K562 (cell line): ENCODE results near the gene NUDT22. TPM values are rescaled to one million over a fixed set of nuclear protein-coding genes. Genes with fewer than 3 reads are reported as not detected.

Experiments used
- ATF4 ChIP-seq: fragments of 450-650 bp; formaldehyde crosslinking; IDR thresholded peaks from 2 replicates; pipeline ENCODE4 v1.4.0; 2022; ENCODE audit warnings: mild to moderate bottlenecking, moderate library complexity
- BHLHE40 ChIP-seq: IDR thresholded peaks from 2 replicates; pipeline ENCODE4 v1.6.1; 2011; ENCODE audit warnings: low read length, improper control_type of control experiment
- CBX3 ChIP-seq, 2 experiments: IDR thresholded peaks; 1 replicate in 1 of 2; 2 replicates in 1 of 2; pipeline ENCODE4 v1.6.1; 2012; ENCODE audit warnings: inconsistent platforms in 2 of 2, low read length in 2 of 2, borderline replicate concordance in 1 of 2, control low read depth in 1 of 2
- CREBBP ChIP-seq: IDR thresholded peaks from one replicate; pipeline ENCODE4 v1.6.1; 2012; ENCODE audit warnings: low read depth, mild to moderate bottlenecking, control low read depth, inconsistent platforms, low read length
- CTBP1 ChIP-seq: fragments of 450-650 bp; IDR thresholded peaks from 2 replicates; pipeline ENCODE4 v1.6.1; 2016; ENCODE audit warnings: borderline replicate concordance
- FOXK2 ChIP-seq, 2 experiments: fragments of 450-650 bp; IDR thresholded peaks in 1 of 2; conservative IDR thresholded peaks in 1 of 2; 2 replicates each; pipeline ENCODE4 v1.6.1; 2016; ENCODE audit warnings: low read depth in 2 of 2, mild to moderate bottlenecking in 1 of 2
- HEY1 ChIP-seq: fragments of 250-450 bp; sonication (Bioruptor Pico); IDR thresholded peaks from 2 replicates; pipeline ENCODE4 v1.5.0; 2020; ENCODE audit warnings: mild to moderate bottlenecking, moderate library complexity, borderline replicate concordance
- JUN ChIP-seq, 2 experiments: sonication (generic) in 1 of 2; formaldehyde crosslinking in 1 of 2; IDR thresholded peaks; 2 replicates each; pipeline versions ENCODE4 v1.6.1 to v1.8.0; 2012 to 2022; ENCODE audit warnings: borderline replicate concordance in 2 of 2, mild to moderate bottlenecking in 2 of 2, improper control_type of control experiment in 1 of 2, low read depth in 1 of 2, low read length in 1 of 2, missing genetic modification reagents in 1 of 2
- KAT7 ChIP-seq: sonication (generic); formaldehyde crosslinking; IDR thresholded peaks from 2 replicates; pipeline ENCODE4 v1.8.0; 2022; ENCODE audit warnings: missing genetic modification reagents, mild to moderate bottlenecking, borderline replicate concordance
- KDM4B ChIP-seq, 2 experiments: fragments of 450-650 bp in 1 of 2; sonication (generic) in 1 of 2; IDR thresholded peaks; 2 replicates each; pipeline ENCODE4 v1.6.1; 2016 to 2017; ENCODE audit warnings: borderline replicate concordance in 2 of 2, antibody characterized with exemption in 1 of 2, low read depth in 1 of 2, mild to moderate bottlenecking in 1 of 2
- KLF10 ChIP-seq: fragments of 250-450 bp; sonication (Bioruptor Pico); IDR thresholded peaks from 2 replicates; pipeline ENCODE4 v1.6.1; 2021; ENCODE audit warnings: matching md5 sums
- KLF13 ChIP-seq: fragments of 450-650 bp; IDR thresholded peaks from 2 replicates; pipeline ENCODE4 v1.6.1; 2016; ENCODE audit warnings: missing genetic modification characterization, low read depth, mild to moderate bottlenecking, missing compliant biosample characterization, moderate library complexity, borderline replicate concordance
- MYNN ChIP-seq, 2 experiments: sonication (generic); formaldehyde crosslinking in 1 of 2; IDR thresholded peaks; 2 replicates each; pipeline versions ENCODE4 v1.5.0 to v1.6.1; 2016 to 2020; ENCODE audit warnings: antibody characterized with exemption in 1 of 2, missing genetic modification reagents in 1 of 2
- PML ChIP-seq: IDR thresholded peaks from 2 replicates; pipeline ENCODE4 v1.6.1; 2012; ENCODE audit warnings: low read length, inconsistent platforms
- SLC30A9 ChIP-seq: fragments of 250-450 bp; sonication (Bioruptor Pico); IDR thresholded peaks from 2 replicates; pipeline ENCODE4 v1.8.0; 2022; ENCODE audit warnings: mild to moderate bottlenecking, moderate library complexity
- SMAD1 ChIP-seq: fragments of 150-350 bp; IDR thresholded peaks from 2 replicates; pipeline ENCODE4 v1.6.1; 2014; ENCODE audit warnings: low read length, low read depth; ENCODE audit not compliant: partially characterized antibody
- SREBF2 ChIP-seq: sonication (generic); formaldehyde crosslinking; IDR thresholded peaks from 2 replicates; pipeline ENCODE4 v1.4.0; 2020; ENCODE audit warnings: mild to moderate bottlenecking, missing genetic modification reagents
- ZNF143 ChIP-seq: sonication (generic); formaldehyde crosslinking; IDR thresholded peaks from 2 replicates; pipeline ENCODE4 v1.9.0; 2022; ENCODE audit warnings: mild to moderate bottlenecking, missing genetic modification reagents
- ZNF449 ChIP-seq: fragments of 250-450 bp; sonication (Bioruptor Pico); IDR thresholded peaks from 2 replicates; pipeline ENCODE4 v1.8.0; 2022; ENCODE audit warnings: moderate library complexity, mild to moderate bottlenecking, inconsistent platforms
- ZNF583 ChIP-seq: fragments of 250-450 bp; sonication (Bioruptor Pico); IDR thresholded peaks from 2 replicates; pipeline ENCODE4 v1.4.0; 2020
- polyA plus RNA-seq, 8 experiments: library from polyadenylated mRNA; depleted of rRNA in 4 of 8; stranded (reverse) in 5 of 8; unstranded in 3 of 8; fragments of >200 nt; fragmentation: Nextera tagmentation in 2 of 8; fragmentation: Illumina TruSeq in 1 of 8; extraction: Ambion mirVana in 2 of 8; extraction: Trizol in 1 of 8; gene quantifications; 2 replicates each; pipeline versions ENCODE4 v1.2.1 to v1.2.3, GENCODE V29; 2011 to 2014; ENCODE audit warnings: inconsistent platforms in 1 of 8, missing spikeins in 1 of 8
- total RNA-seq, 7 experiments: library from RNA; depleted of rRNA in 6 of 7; stranded (reverse); fragments of >200 nt in 6 of 7; fragmentation: Illumina TruSeq in 2 of 7; extraction: Trizol in 2 of 7; gene quantifications; 2 replicates each; pipeline versions ENCODE4 v1.2.1 to v1.2.3, GENCODE V29; 2011 to 2021; ENCODE audit warnings: low replicate concordance in 1 of 7
- TF ChIP-seq, protein P1 (sequence below): IDR thresholded peaks from 3 replicates; pipeline ENCODE4 v1.6.1; 2011; ENCODE audit warnings: borderline replicate concordance, mild to moderate bottlenecking; ENCODE audit not compliant: insufficient read length, insufficient read depth
- TF ChIP-seq, protein P2 (sequence below): conservative IDR thresholded peaks from 2 replicates; pipeline ENCODE4 v1.6.1; 2011; ENCODE audit warnings: low read depth, mild to moderate bottlenecking, low read length; ENCODE audit not compliant: control insufficient read depth

The NUDT22 gene
- total and polyA plus RNA-seq, 9 of the 15 experiments (the other 6 are each of a cell fraction or from before 2014, with no cell fraction given) = 6.3 to 92.6 (median 37.4) TPM

DNA sequence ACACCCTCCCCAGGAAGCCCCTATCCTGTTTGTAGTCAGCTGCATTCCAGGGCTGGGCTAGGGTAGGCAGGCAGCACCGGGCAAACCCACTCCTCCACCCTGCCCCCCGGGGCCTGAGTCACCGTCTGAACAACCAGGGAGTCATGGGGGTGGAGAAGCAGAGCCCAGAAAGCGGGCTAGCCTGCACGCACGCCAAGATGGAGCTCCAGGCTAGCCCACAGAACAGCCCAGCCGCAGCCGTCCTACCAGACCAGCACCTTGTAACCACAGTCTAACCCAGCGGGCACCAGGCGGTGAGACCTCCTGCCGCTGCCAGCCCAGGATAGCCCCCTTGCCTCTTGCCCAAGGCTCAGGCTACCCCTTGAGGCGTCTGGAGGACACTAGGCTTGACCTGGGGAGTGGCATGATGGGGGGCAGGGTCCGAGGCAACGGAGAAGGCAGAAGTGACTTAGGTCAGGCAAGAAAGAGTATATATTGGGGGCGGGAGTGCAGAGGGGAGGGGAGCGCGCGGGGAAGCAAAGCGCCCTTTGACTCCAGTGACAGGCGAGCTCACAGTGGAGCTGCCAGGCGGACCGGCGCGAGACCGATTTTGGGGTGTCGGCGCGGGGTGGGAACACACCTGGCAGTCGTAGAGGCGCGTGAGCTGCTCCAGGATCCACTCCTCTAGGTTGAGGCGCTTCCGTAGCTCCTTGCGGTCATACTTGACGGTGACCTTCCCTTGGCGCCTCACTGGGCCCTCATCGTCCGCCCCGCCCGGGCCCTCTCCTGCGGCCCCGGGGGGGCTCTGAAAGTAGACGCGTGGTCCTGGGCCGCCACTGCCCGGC lies 19.9 kb downstream of the NUDT22 start (continued):
- TF ChIP-seq, protein P1, sequence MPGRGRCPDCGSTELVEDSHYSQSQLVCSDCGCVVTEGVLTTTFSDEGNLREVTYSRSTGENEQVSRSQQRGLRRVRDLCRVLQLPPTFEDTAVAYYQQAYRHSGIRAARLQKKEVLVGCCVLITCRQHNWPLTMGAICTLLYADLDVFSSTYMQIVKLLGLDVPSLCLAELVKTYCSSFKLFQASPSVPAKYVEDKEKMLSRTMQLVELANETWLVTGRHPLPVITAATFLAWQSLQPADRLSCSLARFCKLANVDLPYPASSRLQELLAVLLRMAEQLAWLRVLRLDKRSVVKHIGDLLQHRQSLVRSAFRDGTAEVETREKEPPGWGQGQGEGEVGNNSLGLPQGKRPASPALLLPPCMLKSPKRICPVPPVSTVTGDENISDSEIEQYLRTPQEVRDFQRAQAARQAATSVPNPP = no peak
- TF ChIP-seq KLF10 = no peak
- TF ChIP-seq KDM4B (IDR thresholded peaks at IDR 0.05; ENCODE audit: borderline replicate concordance in 2 of 2, low read depth in 1 of 2) = no peak
- TF ChIP-seq, protein P2, sequence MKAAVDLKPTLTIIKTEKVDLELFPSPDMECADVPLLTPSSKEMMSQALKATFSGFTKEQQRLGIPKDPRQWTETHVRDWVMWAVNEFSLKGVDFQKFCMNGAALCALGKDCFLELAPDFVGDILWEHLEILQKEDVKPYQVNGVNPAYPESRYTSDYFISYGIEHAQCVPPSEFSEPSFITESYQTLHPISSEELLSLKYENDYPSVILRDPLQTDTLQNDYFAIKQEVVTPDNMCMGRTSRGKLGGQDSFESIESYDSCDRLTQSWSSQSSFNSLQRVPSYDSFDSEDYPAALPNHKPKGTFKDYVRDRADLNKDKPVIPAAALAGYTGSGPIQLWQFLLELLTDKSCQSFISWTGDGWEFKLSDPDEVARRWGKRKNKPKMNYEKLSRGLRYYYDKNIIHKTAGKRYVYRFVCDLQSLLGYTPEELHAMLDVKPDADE = peak; percentile 26; the same call in 1 of the 2 replicates
- no peak for TF ChIP-seq PML
- no peak for TF ChIP-seq ZNF143 (CRISPR knock-in tag)
- 0 out of 2 replicates have a peak, but pooled peaks have one; percentile 37 for TF ChIP-seq MYNN (IDR thresholded peaks at IDR 0.05)
- TF ChIP-seq MYNN (CRISPR knock-in tag; IDR thresholded peaks at IDR 0.05) = no peak
- peak; percentile 21; the same call in 1 of the 2 replicates for TF ChIP-seq CTBP1
- no peak for TF ChIP-seq SLC30A9 (CRISPR knock-in tag)
- no peak for TF ChIP-seq ATF4
- TF ChIP-seq HEY1 (CRISPR knock-in tag) = no peak
- TF ChIP-seq BHLHE40 = no peak
- TF ChIP-seq CBX3 (IDR thresholded peaks at IDR 0.05; ENCODE audit: borderline replicate concordance in 1 of 2, low read length in 2 of 2) = no peak; a peak in 1 of 3 replicates
- peak in 1 of 2 experiments; percentile 54; a peak in 1 of 4 replicates for TF ChIP-seq FOXK2 (conservative IDR thresholded peaks at IDR 0.05 in 1 of 2, IDR thresholded peaks at IDR 0.05 in 1 of 2; ENCODE audit: low read depth in 2 of 2)
- TF ChIP-seq SREBF2 (CRISPR knock-in tag) = no peak
- no peak for TF ChIP-seq KLF13 (tag)
- TF ChIP-seq ZNF583 (CRISPR knock-in tag) = no peak
- 0 out of 2 replicates have a peak, but pooled peaks have one; percentile 55 for TF ChIP-seq KAT7 (CRISPR knock-in tag)
- no peak for TF ChIP-seq CREBBP
- TF ChIP-seq SMAD1 = no peak
- no peak for TF ChIP-seq ZNF449 (CRISPR knock-in tag)
- peak; percentile 60; the same call in 1 of the 2 replicates for TF ChIP-seq JUN (IDR thresholded peaks at IDR 0.05; ENCODE audit: borderline replicate concordance, low read depth, low read length)
- no peak; the same call in 1 of the 2 replicates for TF ChIP-seq JUN (CRISPR knock-in tag; IDR thresholded peaks at IDR 0.05; ENCODE audit: borderline replicate concordance)
